Fibroblast of the conjunctiva (primary cell): ENCODE measurements around the gene ATP8B3.

Experiments
- DNase-seq: peaks from one replicate; pipeline ENCODE4 v3.0.0-alpha.2; 2010; ENCODE audit warnings: low read depth

ATP8B3 gene

DNA sequence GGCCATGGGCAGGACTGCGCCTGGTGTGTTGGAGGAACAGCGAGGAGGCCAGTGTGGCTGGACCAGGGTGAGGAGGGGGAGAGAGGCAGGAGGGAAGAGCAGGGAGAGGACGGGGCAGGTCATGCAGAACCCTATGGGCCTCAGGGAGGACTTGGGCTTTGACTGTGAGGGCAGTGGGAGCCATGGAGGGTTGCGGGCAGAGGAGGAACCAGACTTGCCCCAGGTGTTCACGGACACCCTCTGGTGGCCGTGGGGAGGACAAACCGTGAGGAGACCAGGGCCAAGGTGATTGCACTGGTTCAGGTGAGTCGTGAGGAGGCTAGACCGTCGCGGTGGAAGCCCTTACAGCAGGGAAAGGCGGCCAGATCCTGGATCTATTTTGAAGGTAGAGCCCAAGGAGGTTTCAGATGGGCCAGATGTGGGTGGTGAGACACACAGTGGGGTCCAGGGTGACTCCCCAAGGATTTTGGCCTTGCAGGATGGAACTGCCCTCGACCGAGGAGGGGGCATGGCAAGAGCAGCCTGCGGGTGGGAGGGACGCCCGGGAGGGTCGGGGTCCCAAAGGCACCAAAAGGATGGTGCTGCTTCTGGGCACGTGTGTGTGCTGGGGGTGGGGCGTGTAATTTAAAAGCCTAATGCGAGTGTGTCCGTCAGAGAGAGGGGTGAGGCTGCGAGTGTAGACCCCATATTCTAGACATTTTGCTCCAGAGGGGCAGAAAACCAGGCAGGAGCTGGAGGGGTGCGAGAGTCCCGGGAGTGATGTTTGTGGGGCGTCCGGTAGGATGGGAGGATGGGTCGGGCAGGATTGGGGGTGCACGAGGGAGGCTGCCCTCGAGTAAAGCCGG, 39.0 kb upstream of the ATP8B3 start:
- no peak for DNase-seq

- DNase-seq = no peak
These were observed 37.9 kb upstream of the ATP8B3 start for GRCh38 chr19:1849886-1850398.

DNA sequence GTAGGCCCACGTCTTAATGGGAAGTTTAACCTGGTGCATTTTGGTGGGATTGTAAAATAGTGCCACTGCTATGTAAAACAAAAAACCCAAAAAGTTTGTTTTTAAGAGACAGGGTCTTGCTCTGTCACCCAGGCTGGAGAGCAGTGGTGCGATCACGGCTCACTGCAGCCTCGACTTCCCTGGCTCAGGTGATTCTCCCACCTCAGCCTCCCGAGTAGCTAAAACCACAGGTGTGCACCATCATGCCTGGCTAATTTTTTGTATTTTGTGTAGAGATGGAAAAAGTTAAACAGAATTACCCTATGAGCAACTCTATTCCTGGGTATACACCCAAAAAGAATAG, 37.0 kb upstream of the ATP8B3 start:
- DNase-seq = no peak

GRCh38 chr19:1848399-1849131, 36.5 kb upstream of the ATP8B3 start, which contains the start of gene REXO1:
Gene REXO1, minus strand, starts transcription at chr19:1848483. Its CDS starts 125 bp downstream, at chr19:1848358.
- DNase-seq = peak; percentile 74

DNA sequence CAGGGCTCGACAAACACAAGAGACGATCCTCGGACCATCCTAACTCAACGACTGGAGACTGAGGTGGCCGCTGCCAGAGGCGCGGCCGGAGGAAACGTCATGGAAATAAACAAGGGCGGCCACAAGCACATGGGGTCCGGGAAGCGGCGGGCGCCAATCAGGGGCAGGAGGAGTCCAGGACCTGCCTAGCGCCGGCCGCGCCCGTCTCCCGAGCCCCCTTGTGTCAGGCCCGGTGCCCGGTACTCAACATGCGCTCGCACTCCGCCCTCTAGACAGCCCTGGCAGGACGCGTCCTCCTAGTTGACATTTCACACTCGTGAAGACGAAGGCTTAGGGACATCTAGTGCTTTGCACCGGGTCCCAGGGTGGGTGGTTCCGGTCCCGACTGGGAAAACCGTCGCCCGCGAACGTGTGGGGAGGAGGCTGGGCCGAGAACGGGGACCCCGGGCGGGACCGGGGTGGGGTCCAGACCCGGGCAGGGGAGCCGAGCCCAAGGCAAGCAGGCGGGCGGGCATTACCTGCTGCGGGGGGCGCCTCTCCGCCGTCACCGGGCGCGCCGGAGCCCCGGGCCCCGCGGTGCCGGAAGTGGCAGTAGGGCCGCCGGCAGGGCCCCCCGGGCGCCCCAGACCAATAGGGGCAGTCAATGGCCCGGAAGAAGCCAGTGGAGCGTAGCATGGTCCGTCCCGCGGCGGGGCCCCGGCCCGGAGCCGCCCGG, 35.8 kb upstream of the ATP8B3 start:
- DNase-seq = peak; percentile 20

GRCh38 chr19:1847348-1847683, 35.2 kb upstream of the ATP8B3 start:
- no peak for DNase-seq

DNA sequence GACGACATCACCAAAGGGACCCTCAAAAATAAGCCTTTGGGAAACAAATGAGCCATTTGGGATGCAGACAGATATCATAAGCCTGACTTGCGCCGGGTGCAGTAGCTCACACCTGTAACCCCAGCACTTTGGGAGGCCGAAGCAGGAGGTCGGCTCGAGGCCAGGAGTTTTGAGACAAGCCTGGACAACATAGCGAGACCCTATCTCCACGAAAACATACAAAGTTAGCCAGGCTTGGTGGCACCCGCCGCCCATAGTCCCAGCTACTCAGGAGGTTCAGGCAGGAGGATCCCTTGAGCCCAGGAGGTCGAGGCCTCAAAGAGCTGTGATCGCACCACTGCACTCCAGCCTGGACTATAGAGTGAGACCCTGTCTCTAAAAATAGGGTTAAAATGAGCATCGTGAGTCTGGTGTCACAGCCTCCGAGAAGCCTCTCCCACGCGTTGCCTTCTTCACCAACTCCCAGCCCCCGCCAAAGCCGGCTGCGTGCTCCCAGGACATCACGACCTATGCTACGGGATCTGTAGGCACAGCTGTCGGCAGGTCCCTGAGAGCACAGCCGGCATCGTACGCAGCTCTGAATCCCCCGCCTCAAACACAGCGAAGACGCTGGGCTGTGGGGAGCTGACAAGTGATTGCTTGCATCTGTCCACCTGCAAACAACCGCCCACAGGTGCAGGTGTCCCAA, 34.6 kb upstream of the ATP8B3 start:
- no peak for DNase-seq

DNA sequence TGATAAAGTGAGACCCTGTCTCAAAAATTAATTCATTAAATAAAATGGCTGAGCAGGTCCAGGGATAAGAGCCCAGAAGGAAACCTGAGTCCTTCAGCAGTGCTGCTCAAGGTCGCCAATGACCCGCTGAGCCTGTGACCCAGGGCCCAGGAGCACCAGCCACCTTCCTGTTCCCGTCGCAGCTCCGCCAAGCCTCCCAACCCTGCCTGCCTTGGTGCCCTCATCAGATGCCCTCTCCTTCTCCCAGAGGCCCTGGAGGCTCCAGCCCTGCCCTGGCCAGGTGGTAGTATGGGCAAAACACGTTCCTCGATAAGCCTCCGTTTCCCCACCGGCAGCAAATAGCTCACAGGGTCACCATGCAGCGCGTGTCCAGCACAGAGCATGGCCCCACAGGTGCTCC, 33.6 kb upstream of the ATP8B3 start:
- no peak for DNase-seq

DNA sequence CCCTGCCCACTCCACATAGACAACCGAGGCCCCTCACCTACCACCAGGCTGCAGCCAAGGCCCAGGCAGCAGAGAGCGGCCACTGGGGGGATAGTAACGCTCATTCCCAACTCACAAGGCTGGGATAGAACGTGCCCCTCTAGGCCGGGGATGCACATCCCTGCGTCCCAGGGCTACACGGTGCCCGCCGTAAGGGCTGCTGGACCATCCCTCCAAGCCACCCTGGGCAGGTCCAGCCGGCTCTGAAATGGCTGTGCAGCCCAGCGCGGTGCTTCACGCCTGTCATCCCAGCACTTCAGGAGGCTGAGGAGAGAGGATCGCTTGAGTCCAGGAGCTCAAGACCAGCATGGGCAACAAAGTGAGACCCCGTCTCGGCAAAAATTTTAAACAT, 33.0 kb upstream of the ATP8B3 start:
- DNase-seq = no peak

GRCh38 chr19:1844513-1845124, 32.5 kb upstream of the ATP8B3 start:
- DNase-seq = no peak

- DNase-seq = no peak
These were observed 31.7 kb upstream of the ATP8B3 start for GRCh38 chr19:1843646-1844394.

DNA sequence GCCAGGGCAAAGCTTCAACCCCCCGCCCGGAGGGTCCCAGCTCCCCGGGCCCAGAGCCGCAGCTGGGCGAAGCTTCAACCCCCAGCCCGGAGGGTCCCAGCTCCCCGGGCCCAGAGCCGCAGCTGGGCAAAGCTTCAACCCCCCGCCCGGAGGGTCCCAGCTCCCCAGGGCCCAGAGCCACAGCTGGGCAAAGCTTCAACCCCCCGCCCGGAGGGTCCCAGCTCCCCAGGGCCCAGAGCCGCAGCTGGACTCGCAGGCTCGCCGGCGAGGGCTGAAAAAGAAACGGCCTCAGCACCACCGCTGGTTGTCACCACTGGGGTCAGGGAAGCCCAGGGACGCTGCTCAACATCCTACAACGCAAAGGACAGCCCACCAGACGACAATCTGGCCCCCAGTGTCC, 31.0 kb upstream of the ATP8B3 start:
- DNase-seq = no peak

DNA sequence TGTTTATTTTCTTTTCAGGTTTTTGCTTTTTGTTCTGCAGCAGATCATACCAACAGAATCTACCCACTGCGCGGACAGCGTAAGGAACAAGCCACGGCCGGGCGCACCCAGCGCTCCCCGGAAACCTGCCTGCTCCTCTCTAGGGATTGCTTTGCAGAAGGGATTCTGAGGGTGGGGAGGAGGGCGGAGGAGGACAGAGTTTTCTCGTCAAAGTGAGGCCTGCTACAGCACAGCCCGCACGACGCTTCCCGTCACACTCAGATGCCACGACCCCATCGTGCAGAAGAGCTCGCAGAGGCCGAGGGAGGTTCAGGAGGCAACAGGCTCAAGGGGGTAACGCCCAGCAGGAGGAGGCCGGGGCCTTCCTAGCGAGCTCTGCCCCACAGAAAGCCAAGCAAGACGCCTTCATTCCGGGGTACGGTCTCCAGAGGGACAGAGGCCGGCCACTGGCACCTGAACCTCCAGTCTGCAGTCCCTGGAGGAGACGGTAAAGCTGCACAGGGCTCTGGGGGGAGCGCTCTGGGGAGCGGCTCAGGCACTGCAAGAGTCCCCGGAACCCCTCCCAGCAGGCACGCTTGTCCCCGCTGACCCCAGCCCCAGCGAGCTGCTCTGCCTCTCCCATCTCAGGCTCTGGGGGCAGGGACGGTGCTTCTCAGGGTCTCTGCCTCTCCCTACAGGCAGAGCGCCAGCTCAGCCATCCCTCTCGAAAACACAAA, 29.3 kb upstream of the ATP8B3 start:
- no peak for DNase-seq

DNA sequence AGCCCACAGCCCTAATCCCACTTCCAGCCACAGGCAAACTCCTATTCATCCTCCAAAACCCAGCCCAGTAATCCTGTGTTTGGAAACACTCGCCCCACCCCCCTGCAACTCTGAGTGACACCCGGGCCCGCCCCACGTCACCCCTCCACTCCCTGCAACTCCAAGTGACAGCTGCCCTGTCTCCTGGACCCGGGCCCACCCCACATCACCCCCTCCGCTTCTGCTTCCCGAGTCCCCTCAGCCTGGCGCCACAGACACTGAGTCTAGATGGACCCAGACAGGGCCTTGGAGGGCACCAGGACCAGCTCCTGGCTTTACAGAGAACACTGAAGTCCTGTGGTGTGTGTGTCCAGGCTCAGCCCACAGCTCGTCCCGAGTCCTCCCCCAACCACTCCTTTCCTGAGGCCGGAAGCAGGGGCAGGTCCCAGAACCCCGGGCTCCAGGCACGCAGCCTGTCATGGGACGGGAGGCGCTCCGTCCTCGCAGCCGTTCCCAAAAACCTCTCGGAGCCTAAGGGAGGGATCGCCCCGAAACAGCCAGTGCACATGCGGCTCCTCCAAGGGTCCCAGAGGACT, 28.6 kb upstream of the ATP8B3 start:
- DNase-seq = no peak

DNA sequence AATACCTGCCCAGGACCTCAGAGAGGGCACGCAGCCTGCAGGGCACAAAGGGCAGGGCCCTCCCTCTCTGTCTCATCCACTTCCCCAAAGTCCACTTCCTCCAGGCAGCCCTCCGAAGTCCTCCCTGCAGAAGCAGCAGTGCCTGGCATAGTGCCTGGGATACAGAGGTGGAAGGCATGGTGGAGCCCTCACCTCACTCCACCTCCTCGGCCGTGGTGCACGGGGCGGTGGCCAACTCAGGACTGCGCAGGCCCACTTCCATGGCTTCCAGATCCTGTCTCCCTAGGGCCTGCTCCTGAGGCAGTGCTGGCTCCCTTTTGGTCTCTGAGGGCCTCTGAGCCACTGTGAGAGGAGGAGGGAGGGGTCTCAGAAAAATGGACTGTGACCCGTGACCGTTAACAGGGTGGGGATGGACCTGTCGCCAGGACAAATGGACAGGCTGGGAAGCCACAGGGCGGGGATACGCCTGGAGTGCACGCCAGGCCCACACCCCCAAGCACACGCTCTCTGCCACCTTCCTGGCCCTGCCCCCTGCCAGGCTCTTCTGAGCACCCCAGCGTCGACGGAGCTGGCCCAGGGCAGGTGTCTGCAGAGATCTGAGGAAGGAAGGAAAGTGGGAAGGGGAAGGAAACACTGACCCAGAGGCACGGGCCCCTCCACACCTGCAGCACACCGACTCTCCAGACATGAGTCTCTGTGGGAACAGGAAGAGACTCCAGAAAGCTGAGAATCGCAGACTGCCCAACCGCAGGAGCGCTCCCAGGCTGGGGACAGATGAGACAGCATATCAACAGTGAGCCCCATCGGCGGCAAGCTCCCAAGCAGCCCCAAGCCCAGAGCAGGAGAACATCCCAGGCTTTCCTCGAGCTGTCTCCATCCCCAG, 27.8 kb upstream of the ATP8B3 start:
- no peak for DNase-seq

DNA sequence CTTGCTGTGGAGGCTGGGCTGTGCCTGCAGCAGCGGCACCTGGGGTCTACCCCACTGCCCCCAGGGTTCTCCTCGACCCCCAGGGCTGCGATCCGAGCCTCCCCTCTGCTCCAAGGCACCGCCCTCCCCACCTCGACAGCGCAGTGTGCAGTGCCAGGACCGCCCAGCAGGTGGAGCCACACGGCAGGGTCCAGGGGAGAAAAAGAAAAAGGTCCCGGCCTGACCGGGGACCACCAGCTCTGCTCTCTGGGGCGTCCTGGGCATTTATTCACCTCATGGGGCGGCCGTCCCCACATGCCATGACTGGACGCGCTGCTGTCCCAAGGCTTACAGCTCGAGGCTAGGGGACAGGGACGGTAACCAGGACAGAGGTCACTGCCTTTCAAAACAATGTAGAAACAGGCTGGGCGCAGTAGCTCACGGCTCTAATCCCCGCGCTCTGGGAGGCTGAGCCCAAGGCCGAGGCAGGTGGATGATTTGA, 25.6 kb upstream of the ATP8B3 start:
- DNase-seq = no peak

DNA sequence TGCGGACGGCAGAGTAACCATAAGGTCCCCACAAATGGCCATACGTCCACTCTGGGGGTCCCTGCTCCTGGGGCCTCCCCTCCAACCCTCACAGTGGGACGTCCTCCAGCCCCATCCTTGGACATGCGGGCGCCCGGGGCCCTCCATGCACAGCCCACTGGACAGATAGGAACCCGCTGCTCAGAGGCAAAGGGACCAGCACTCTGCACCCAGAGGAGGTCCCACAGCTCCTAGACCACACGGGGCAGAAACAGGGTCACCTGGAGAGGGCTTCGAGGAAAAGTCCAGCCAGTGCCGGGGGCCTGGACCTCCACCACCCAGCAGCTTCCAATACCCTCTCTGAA, 25.1 kb upstream of the ATP8B3 start:
- no peak for DNase-seq

DNA sequence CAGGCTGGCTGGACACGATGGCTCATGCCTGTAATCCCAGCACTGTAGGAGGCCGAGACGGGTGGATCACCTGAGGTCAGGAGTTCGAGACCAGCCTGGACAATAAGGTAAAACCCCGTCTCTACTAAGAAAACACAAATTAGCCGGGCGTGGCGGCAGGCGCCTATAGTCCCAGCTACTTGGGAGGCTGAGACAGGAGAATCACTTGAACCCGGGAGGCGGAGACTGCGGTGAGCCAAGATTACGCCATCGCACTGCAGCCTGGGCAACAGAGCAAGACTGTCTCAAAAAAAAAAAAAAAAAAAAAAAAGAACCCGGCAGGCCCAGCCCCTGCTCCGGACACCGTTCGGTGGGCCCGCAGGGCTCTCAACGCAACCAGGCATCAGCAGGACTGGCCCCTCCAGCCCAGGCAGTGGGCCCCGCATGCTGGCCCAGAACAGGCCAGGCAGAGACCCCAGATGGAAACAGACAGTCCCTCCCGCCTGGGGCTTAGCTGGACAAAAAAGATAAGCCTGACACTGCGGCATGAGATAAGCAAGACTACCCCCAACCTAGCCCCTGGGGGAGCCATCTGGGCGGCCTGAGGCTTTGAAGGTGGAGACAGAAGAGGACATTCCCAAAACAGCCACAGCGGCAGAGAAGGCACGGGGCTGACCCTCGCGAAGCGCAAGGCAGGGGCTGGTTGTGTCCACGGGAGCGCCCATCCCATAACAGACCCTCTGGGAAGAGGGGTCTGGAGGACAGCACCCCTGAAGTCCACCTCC, 24.6 kb upstream of the ATP8B3 start:
- no peak for DNase-seq
